ENCODE results near the gene ADORA3. TPM values are rescaled to one million over a fixed set of nuclear protein-coding genes. Genes with fewer than 3 reads are reported as not detected.

Gene ADORA3
- total RNA-seq, 1 donor, result not detected

DNA sequence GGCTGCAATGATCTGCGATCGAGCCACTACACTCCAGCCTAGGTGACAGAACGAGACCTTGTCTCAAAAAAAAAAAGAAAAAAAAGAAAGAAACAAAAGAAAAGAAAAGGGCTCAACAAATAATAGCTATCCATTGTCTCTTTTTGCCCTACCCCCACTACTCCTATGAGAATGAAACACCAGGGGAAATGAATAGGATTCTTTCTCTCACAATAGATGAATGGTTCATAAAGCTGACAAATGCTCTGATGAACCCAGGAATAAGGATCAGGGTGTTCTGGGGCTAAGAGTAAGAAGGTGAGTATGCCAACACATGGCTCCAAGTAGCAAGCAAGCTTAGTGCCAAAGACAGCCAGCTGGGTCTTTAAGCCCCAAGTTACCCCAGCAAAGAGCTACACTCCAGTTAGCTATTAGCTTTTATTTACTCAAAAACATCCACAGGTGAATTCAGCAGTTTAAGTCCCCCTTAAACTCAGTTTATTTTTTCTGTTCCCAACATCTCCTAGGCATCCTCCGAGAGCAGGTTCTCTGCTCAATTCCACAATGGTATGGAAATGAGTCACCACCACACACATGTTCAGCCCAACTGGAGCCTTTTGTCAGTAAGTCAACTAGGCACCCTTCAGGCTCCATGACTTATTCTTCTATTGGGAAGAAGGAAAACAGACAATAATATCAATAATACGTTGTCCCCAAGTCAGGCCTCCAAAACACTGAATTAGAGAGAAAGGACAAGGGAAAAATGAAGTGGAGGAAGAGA lies 4.2 kb downstream of the ADORA3 start:
- H3K79me2 ChIP-seq (ENCODE audit: insufficient read depth, low read length), result no peaks in the 10 kb centered on the region
- H3K36me3 ChIP-seq (ENCODE audit: insufficient read depth, low read length), result no peaks in the 10 kb centered on the region
- no peaks in the 10 kb centered on the region for H4K20me1 ChIP-seq (ENCODE audit: insufficient read depth, low read length)
- H3K4me2 ChIP-seq (ENCODE audit: insufficient read depth, low read length), result no peak overlapping the region
- no peak overlapping the region for H3K27ac ChIP-seq (ENCODE audit: low read depth, low read length)
- H3K4me3 ChIP-seq (ENCODE audit: insufficient read depth, low read length), result no peak overlapping the region
- H3K27me3 ChIP-seq (ENCODE audit: insufficient read depth, low read length), result peaks cover 15% of the 10 kb centered on the region
- DNase-seq (ENCODE audit: insufficient read length, low spot score, missing footprints), result no peak
- TF ChIP-seq, protein P1, sequence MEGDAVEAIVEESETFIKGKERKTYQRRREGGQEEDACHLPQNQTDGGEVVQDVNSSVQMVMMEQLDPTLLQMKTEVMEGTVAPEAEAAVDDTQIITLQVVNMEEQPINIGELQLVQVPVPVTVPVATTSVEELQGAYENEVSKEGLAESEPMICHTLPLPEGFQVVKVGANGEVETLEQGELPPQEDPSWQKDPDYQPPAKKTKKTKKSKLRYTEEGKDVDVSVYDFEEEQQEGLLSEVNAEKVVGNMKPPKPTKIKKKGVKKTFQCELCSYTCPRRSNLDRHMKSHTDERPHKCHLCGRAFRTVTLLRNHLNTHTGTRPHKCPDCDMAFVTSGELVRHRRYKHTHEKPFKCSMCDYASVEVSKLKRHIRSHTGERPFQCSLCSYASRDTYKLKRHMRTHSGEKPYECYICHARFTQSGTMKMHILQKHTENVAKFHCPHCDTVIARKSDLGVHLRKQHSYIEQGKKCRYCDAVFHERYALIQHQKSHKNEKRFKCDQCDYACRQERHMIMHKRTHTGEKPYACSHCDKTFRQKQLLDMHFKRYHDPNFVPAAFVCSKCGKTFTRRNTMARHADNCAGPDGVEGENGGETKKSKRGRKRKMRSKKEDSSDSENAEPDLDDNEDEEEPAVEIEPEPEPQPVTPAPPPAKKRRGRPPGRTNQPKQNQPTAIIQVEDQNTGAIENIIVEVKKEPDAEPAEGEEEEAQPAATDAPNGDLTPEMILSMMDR (IDR thresholded peaks at IDR 0.05; ENCODE audit: extremely low read depth, low read depth, low read length), result no peak
- no peaks in the 10 kb centered on the region for H3K4me1 ChIP-seq (ENCODE audit: insufficient read depth, low read length)
- no peak overlapping the region for H2AFZ ChIP-seq (ENCODE audit: low read length)
- no peaks in the 10 kb centered on the region for H3K9me3 ChIP-seq (ENCODE audit: low read depth, low read length)

DNA sequence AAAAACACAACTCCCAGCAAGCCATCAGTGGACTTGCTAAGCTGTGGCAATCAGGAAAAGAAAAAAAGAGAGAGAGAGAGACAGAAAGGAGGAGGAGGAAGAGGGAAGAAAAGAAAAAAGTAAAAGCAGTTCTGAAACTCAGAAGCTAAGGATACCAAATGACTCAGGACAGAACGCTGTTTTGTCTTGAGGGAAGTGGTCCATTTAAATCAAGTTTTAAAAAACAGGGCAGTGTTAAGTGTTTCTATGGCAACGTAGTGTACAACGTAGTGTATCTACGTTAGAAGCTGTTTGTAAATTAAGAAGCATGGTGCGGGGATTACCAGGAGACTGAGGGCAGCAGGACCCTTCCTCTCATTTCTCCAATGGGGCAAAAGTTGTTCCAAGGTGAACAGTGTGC lies 5.8 kb downstream of the ADORA3 start:
- no peaks in the 10 kb centered on the region for H3K79me2 ChIP-seq (ENCODE audit: insufficient read depth, low read length)
- no peaks in the 10 kb centered on the region for H3K4me1 ChIP-seq (ENCODE audit: insufficient read depth, low read length)
- H3K27me3 ChIP-seq (ENCODE audit: insufficient read depth, low read length), result peaks cover 22% of the 10 kb centered on the region
- DNase-seq (ENCODE audit: insufficient read length, low spot score, missing footprints), result no peak
- H3K27ac ChIP-seq (ENCODE audit: low read depth, low read length), result no peak overlapping the region
- no peaks in the 10 kb centered on the region for H4K20me1 ChIP-seq (ENCODE audit: insufficient read depth, low read length)
- no peak overlapping the region for H2AFZ ChIP-seq (ENCODE audit: low read length)
- TF ChIP-seq, protein P1 (IDR thresholded peaks at IDR 0.05; ENCODE audit: extremely low read depth, low read depth, low read length), result no peak
- H3K4me3 ChIP-seq (ENCODE audit: insufficient read depth, low read length), result no peak overlapping the region
- H3K36me3 ChIP-seq (ENCODE audit: insufficient read depth, low read length), result no peaks in the 10 kb centered on the region
- no peaks in the 10 kb centered on the region for H3K9me3 ChIP-seq (ENCODE audit: low read depth, low read length)
- H3K4me2 ChIP-seq (ENCODE audit: insufficient read depth, low read length), result no peak overlapping the region

DNA sequence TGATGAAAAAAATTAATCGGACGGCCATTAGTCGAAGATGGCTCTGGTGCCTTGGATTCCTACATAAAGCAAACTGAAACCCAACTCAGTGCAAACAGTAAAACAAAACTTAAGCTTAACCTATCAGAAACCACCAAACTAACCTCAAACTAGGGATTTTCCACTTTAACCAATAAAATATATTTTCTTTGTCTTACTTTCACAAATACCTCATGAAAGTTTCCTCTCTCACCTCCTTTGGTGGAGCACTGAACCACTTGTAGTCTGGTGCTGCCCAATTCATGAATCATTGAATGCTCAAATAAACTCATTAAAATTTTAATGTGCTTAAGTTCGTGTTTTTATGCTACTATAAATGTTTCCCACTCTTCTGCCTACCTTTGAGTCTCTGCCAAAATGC lies 7.0 kb downstream of the ADORA3 start:
- Histone ChIP-seq H3K4me3 (ENCODE audit: insufficient read depth, low read length) (no peak overlapping the region), H3K79me2 (ENCODE audit: insufficient read depth, low read length) (no peaks in the 10 kb centered on the region), H4K20me1 (ENCODE audit: insufficient read depth, low read length) (no peaks in the 10 kb centered on the region), H3K27me3 (ENCODE audit: insufficient read depth, low read length) (peaks cover 23% of the 10 kb centered on the region), H3K4me1 (ENCODE audit: insufficient read depth, low read length) (no peaks in the 10 kb centered on the region), H3K27ac (ENCODE audit: low read depth, low read length) (no peak overlapping the region), H2AFZ (ENCODE audit: low read length) (no peak overlapping the region), H3K4me2 (ENCODE audit: insufficient read depth, low read length) (no peak overlapping the region), H3K36me3 (ENCODE audit: insufficient read depth, low read length) (no peaks in the 10 kb centered on the region), H3K9me3 (ENCODE audit: low read depth, low read length) (no peaks in the 10 kb centered on the region)
- DNase-seq (ENCODE audit: insufficient read length, low spot score, missing footprints), result no peak
- TF ChIP-seq, protein P1 (IDR thresholded peaks at IDR 0.05; ENCODE audit: extremely low read depth, low read depth, low read length), result no peak

DNA sequence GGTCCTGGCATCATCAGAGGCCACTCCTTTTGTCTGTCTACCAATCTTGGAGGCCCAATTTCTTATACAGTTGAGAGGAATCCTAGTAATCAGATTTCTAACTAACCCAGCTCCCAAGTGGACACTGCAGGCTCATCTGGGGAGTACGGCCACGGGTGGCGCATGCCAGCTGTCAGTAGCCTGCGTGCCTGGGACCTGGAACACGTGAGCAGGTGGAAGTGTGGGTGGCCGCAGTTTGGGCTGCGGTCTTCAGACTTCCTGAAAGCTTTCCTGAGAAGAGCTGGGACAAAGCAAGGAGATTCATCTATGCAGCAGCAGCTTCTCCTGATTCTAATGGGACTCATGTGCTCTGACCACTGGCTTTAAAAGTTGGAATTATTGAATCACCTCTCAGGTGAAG lies 12.4 kb downstream of the ADORA3 start:
- Histone ChIP-seq H3K79me2 (ENCODE audit: insufficient read depth, low read length) (no peaks in the 10 kb centered on the region), H3K4me3 (ENCODE audit: insufficient read depth, low read length) (no peak overlapping the region), H4K20me1 (ENCODE audit: insufficient read depth, low read length) (no peaks in the 10 kb centered on the region), H2AFZ (ENCODE audit: low read length) (no peak overlapping the region), H3K36me3 (ENCODE audit: insufficient read depth, low read length) (no peaks in the 10 kb centered on the region), H3K4me2 (ENCODE audit: insufficient read depth, low read length) (no peak overlapping the region), H3K9me3 (ENCODE audit: low read depth, low read length) (no peaks in the 10 kb centered on the region), H3K27ac (ENCODE audit: low read depth, low read length) (no peak overlapping the region), H3K4me1 (ENCODE audit: insufficient read depth, low read length) (no peaks in the 10 kb centered on the region), H3K27me3 (ENCODE audit: insufficient read depth, low read length) (peaks cover 10% of the 10 kb centered on the region)
- no peak for DNase-seq (ENCODE audit: insufficient read length, low spot score, missing footprints)
- TF ChIP-seq, protein P1 (IDR thresholded peaks at IDR 0.05; ENCODE audit: extremely low read depth, low read depth, low read length), result no peak
